ENCODE results near the gene OXSR1.
"Not testable (repeated sequence)": the region's sequence is repeated elsewhere in the genome, so short reads cannot be mapped to it uniquely, and the experiment has no call there.

OXSR1 gene

GRCh38 chr3:38235466-38235865, 70.1 kb downstream of the OXSR1 start:
- no peak for DNase-seq

GRCh38 chr3:38238416-38239008, 73.2 kb downstream of the OXSR1 start:
- no peak for DNase-seq

- not testable (repeated sequence) for DNase-seq
These were observed 77.5 kb downstream of the OXSR1 start for GRCh38 chr3:38242812-38243211.

- no peak for DNase-seq
These were observed 80.6 kb downstream of the OXSR1 start for GRCh38 chr3:38245930-38246329.

GRCh38 chr3:38247366-38248035, 82.2 kb downstream of the OXSR1 start:
- DNase-seq = peak; percentile 44

GRCh38 chr3:38250198-38250597, 84.9 kb downstream of the OXSR1 start:
- DNase-seq = no peak

GRCh38 chr3:38251197-38251596, 85.9 kb downstream of the OXSR1 start:
- no peak for DNase-seq

GRCh38 chr3:38253704-38254103, 88.4 kb downstream of the OXSR1 start:
- DNase-seq = no peak

GRCh38 chr3:38254872-38255271, 89.5 kb downstream of the OXSR1 start:
- no peak for DNase-seq

GRCh38 chr3:38255627-38256026, 90.3 kb downstream of the OXSR1 start:
- DNase-seq = no peak

GRCh38 chr3:38257583-38257982, 92.2 kb downstream of the OXSR1 start:
- DNase-seq = no peak

GRCh38 chr3:38260474-38260873, 95.1 kb downstream of the OXSR1 start:
- DNase-seq = no peak

- no peak for DNase-seq
These were observed 99.0 kb downstream of the OXSR1 start for GRCh38 chr3:38264353-38264771.

- no peak for DNase-seq
These were observed 99.4 kb downstream of the OXSR1 start for GRCh38 chr3:38264779-38265178.

GRCh38 chr3:38265604-38266307, 100.4 kb downstream of the OXSR1 start, which contains the start of gene SLC22A13:
SLC22A13 (plus strand) TSS chr3:38265812; CDS start chr3:38265861, 49 bp downstream.
- DNase-seq = no peak

- no peak for DNase-seq
These were observed 101.5 kb downstream of the OXSR1 start for GRCh38 chr3:38266810-38267209.

GRCh38 chr3:38267662-38268061, 102.3 kb downstream of the OXSR1 start:
- DNase-seq = no peak

GRCh38 chr3:38268087-38268486, 102.8 kb downstream of the OXSR1 start:
- DNase-seq = no peak

GRCh38 chr3:38268522-38268921, 103.2 kb downstream of the OXSR1 start:
- no peak for DNase-seq

- no peak for DNase-seq
These were observed 105.3 kb downstream of the OXSR1 start for GRCh38 chr3:38270606-38271005.

GRCh38 chr3:38271553-38271952, 106.2 kb downstream of the OXSR1 start:
- no peak for DNase-seq

GRCh38 chr3:38274864-38275649, 109.7 kb downstream of the OXSR1 start:
- DNase-seq = no peak

- no peak for DNase-seq
These were observed 110.3 kb downstream of the OXSR1 start for GRCh38 chr3:38275658-38276057.
